GM23338 (cell line): ENCODE data around the gene ITGB7. TPM values are rescaled to one million over a fixed set of nuclear protein-coding genes. Genes with fewer than 3 reads are reported as not detected.

ENCODE experiments used
- ATAC-seq: fragments of 200-7000 bp; cut with Tn5 transposase; 3 replicates; pipeline ENCODE4 v1.9.1; 2020
- DNase-seq: peaks from one replicate; pipeline ENCODE4 v3.0.0-alpha.2; 2015; ENCODE audit warnings: low spot score
- H2AFZ ChIP-seq: fragments of 200-600 bp; sonication (generic); 2 replicates; pipeline ENCODE4 v1.8.0; 2016; ENCODE audit warnings: antibody characterized with exemption, mild to moderate bottlenecking, moderate library complexity
- H3F3A ChIP-seq: fragments of 200-600 bp; sonication (generic); replicated peaks from 2 replicates; pipeline ENCODE4 v1.8.0; 2017; ENCODE audit warnings: antibody characterized with exemption, mixed run types, low read depth
- H3K27ac ChIP-seq: fragments of 200-600 bp; sonication (generic); 2 replicates; pipeline ENCODE4 v1.6.1; 2016; ENCODE audit warnings: low read depth
- H3K27me3 ChIP-seq: fragments of 200-600 bp; sonication (generic); 2 replicates; pipeline ENCODE4 v1.8.0; 2016; ENCODE audit warnings: mild to moderate bottlenecking, mixed run types, moderate library complexity; ENCODE audit not compliant: insufficient read depth
- H3K36me3 ChIP-seq: fragments of 200-600 bp; sonication (generic); 2 replicates; pipeline ENCODE4 v1.8.0; 2016; ENCODE audit warnings: mild to moderate bottlenecking; ENCODE audit not compliant: insufficient read depth
- H3K4me1 ChIP-seq: fragments of 200-600 bp; sonication (generic); 2 replicates; pipeline ENCODE4 v1.8.0; 2016; ENCODE audit warnings: mild to moderate bottlenecking, moderate library complexity; ENCODE audit not compliant: insufficient read depth
- H3K4me2 ChIP-seq: fragments of 200-600 bp; sonication (generic); 2 replicates; pipeline ENCODE4 v1.7.1; 2017; ENCODE audit warnings: mixed run types
- H3K4me3 ChIP-seq: fragments of 200-600 bp; sonication (generic); 2 replicates; pipeline ENCODE4 v1.6.1; 2016; ENCODE audit warnings: mixed run types
- H3K79me2 ChIP-seq: fragments of 200-600 bp; sonication (generic); replicated peaks from 2 replicates; pipeline ENCODE4 v1.8.0; 2017; ENCODE audit warnings: mild to moderate bottlenecking; ENCODE audit not compliant: insufficient read depth
- H3K9me2 ChIP-seq: fragments of 200-600 bp; sonication (generic); 2 replicates; pipeline ENCODE4 v1.8.0; 2017; ENCODE audit not compliant: insufficient read depth
- H4K20me1 ChIP-seq: fragments of 200-600 bp; sonication (generic); replicated peaks from 2 replicates; pipeline ENCODE4 v1.8.0; 2017; ENCODE audit warnings: mild to moderate bottlenecking; ENCODE audit not compliant: insufficient read depth
- H3K27ac Mint-ChIP-seq: 2 replicates; pipeline ENCODE4 v1.8.0; 2020; ENCODE audit warnings: inconsistent platforms, mild to moderate bottlenecking, moderate library complexity, mixed read lengths
- H3K27me3 Mint-ChIP-seq: 3 replicates; pipeline ENCODE4 v1.8.0; 2022; ENCODE audit warnings: low read depth, mild to moderate bottlenecking, moderate library complexity, mixed read lengths, inconsistent platforms; ENCODE audit not compliant: insufficient read depth, poor library complexity
- H3K36me3 Mint-ChIP-seq: 3 replicates; pipeline ENCODE4 v1.8.0; 2021; ENCODE audit warnings: low read depth, mild to moderate bottlenecking, inconsistent platforms, moderate library complexity, mixed read lengths
- H3K4me1 Mint-ChIP-seq: 3 replicates; pipeline ENCODE4 v1.8.0; 2020; ENCODE audit warnings: mild to moderate bottlenecking, inconsistent platforms, mixed read lengths
- H3K4me3 Mint-ChIP-seq: 3 replicates; pipeline ENCODE4 v1.8.0; 2021; ENCODE audit warnings: moderate library complexity, mild to moderate bottlenecking, inconsistent platforms, mixed read lengths
- H3K9me3 Mint-ChIP-seq: 3 replicates; pipeline ENCODE4 v1.8.0; 2020; ENCODE audit warnings: moderate library complexity, mild to moderate bottlenecking, inconsistent platforms, mixed read lengths
- POLR2AphosphoS5 ChIP-seq: IDR thresholded peaks from 2 replicates; pipeline ENCODE4 v1.6.1; 2016; ENCODE audit warnings: antibody characterized with exemption, low read depth
- STAT1 ChIP-seq: IDR thresholded peaks from one replicate; pipeline ENCODE4 v1.6.1; 2016; ENCODE audit warnings: antibody characterized with exemption; ENCODE audit not compliant: unreplicated experiment
- ZNF114 ChIP-seq: fragments of 250-450 bp; sonication (Bioruptor Pico); IDR thresholded peaks from 2 replicates; pipeline ENCODE4 v1.5.0; 2020; ENCODE audit warnings: mild to moderate bottlenecking, moderate library complexity
- ZNF331 ChIP-seq: fragments of 250-450 bp; sonication (Bioruptor Pico); IDR thresholded peaks from 2 replicates; pipeline ENCODE4 v1.5.0; 2020; ENCODE audit warnings: low read depth, mild to moderate bottlenecking, moderate library complexity
- ZNF462 ChIP-seq: fragments of 250-450 bp; sonication (Bioruptor Pico); IDR thresholded peaks from 2 replicates; pipeline ENCODE4 v1.5.0; 2020; ENCODE audit warnings: mild to moderate bottlenecking, moderate library complexity
- polyA plus RNA-seq: library from polyadenylated mRNA; unstranded; fragments of >200 nt; fragmentation: Nextera tagmentation; extraction: Ambion mirVana; gene quantifications from 2 replicates; pipeline ENCODE4 v1.2.1, GENCODE V29; 2016
- total RNA-seq: library from RNA; depleted of rRNA; stranded (reverse); fragments of >200 nt; shearing (Covaris generic); gene quantifications from 2 replicates; pipeline ENCODE4 v1.2.3, GENCODE V29; 2014
- TF ChIP-seq, protein P1 (sequence below), 2 experiments: fragments of 200-600 bp in 1 of 2; sonication (generic) in 1 of 2; conservative IDR thresholded peaks; 2 replicates each; pipeline versions ENCODE4 v1.5.1 to v1.6.1; 2016 to 2017; ENCODE audit warnings: antibody characterized with exemption in 2 of 2, low read depth in 2 of 2, mild to moderate bottlenecking in 2 of 2, moderate library complexity in 1 of 2

The ITGB7 gene
- total and polyA plus RNA-seq, 2 experiments from 2014 or later: 0.32 TPM; not detected in 1

GRCh38 chr12:53227836-53228235, 20.8 kb upstream of the ITGB7 start (continued):
- no peak for TF ChIP-seq ZNF331 (CRISPR knock-in tag)
- TF ChIP-seq ZNF114 (CRISPR knock-in tag): no peak
- TF ChIP-seq STAT1: no peak

DNA sequence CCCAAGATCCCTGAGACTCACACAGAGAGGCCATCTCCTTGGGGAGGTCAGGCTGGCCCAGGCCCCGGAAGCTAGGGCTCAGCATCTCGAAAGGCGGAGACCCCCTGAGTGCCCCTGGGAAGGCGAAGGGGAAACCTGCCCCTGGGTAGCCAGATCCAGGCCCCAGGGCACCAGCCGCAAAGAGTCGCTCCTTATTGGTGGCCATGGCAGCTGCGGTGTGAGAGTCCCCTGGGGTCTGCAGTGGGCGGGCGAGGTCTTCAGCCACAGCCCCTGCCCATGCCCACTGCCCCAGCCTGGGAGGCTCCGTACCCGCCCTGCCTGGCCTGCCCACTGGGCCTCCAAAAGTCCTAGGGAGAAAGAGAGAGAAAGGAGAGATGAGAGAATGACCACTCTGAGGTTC, 20.3 kb upstream of the ITGB7 start:
- Histone ChIP-seq H3K79me2 (peaks cover 4% of the 10 kb centered on the region; the same call in 1 of the 2 replicates), H3K4me3 (no peak overlapping the region), H3K4me2 (no peak overlapping the region), H3K27ac (no peak overlapping the region), H3K4me1 (peaks cover 64% of the 10 kb centered on the region), H3K27me3 (peaks cover 4% of the 10 kb centered on the region; the same call in 1 of the 2 replicates), H4K20me1 (no peaks in the 10 kb centered on the region), H2AFZ (no peak overlapping the region), H3F3A (peaks cover 17% of the 10 kb centered on the region), H3K9me2 (no peaks in the 10 kb centered on the region), H3K36me3 (no peaks in the 10 kb centered on the region; the same call in 1 of the 2 replicates)
- Mint-ChIP-seq H3K27me3 (peaks cover 31% of the 10 kb centered on the region), H3K27ac (no peak overlapping the region), H3K9me3 (no peaks in the 10 kb centered on the region), H3K36me3 (peaks cover 5% of the 10 kb centered on the region), H3K4me3 (no peak overlapping the region; the same call in 2 of the 3 replicates), H3K4me1 (peaks cover 64% of the 10 kb centered on the region)
- TF ChIP-seq POLR2AphosphoS5: no peak
- TF ChIP-seq ZNF462 (CRISPR knock-in tag): no peak
- TF ChIP-seq ZNF331 (CRISPR knock-in tag): no peak
- TF ChIP-seq, protein P1, sequence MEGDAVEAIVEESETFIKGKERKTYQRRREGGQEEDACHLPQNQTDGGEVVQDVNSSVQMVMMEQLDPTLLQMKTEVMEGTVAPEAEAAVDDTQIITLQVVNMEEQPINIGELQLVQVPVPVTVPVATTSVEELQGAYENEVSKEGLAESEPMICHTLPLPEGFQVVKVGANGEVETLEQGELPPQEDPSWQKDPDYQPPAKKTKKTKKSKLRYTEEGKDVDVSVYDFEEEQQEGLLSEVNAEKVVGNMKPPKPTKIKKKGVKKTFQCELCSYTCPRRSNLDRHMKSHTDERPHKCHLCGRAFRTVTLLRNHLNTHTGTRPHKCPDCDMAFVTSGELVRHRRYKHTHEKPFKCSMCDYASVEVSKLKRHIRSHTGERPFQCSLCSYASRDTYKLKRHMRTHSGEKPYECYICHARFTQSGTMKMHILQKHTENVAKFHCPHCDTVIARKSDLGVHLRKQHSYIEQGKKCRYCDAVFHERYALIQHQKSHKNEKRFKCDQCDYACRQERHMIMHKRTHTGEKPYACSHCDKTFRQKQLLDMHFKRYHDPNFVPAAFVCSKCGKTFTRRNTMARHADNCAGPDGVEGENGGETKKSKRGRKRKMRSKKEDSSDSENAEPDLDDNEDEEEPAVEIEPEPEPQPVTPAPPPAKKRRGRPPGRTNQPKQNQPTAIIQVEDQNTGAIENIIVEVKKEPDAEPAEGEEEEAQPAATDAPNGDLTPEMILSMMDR (conservative IDR thresholded peaks at IDR 0.05; ENCODE audit: low read depth in 2 of 2): no peak
- no peak for DNase-seq
- no peak for ATAC-seq
